GM21381 (cell line): ENCODE measurements around the gene GNA15.
"Not testable (repeated sequence)": the region's sequence is repeated elsewhere in the genome, so short reads cannot be mapped to it uniquely, and the experiment has no call there.

Experiments used
- ATAC-seq: cut with Tn5 transposase; IDR thresholded peaks from one replicate; pipeline ENCODE4 v1.9.1; 2021; ENCODE audit warnings: mild to moderate bottlenecking, moderate library complexity; ENCODE audit not compliant: unreplicated experiment

GNA15 gene

GRCh38 chr19:3171894-3172672 lies 36.2 kb downstream of the GNA15 start:
- no peak for ATAC-seq

GRCh38 chr19:3172673-3173000 lies 36.8 kb downstream of the GNA15 start:
- not testable (repeated sequence) for ATAC-seq

- no peak for ATAC-seq
Observed at GRCh38 chr19:3175781-3176714, 40.2 kb downstream of the GNA15 start.

GRCh38 chr19:3176715-3177501 lies 41.1 kb downstream of the GNA15 start:
- ATAC-seq: no peak

GRCh38 chr19:3178377-3178972 lies 42.6 kb downstream of the GNA15 start, which contains the start of gene S1PR4:
Gene S1PR4 (plus strand): TSS chr19:3178769. CDS start chr19:3178793, 24 bp downstream.
- no peak for ATAC-seq

GRCh38 chr19:3178973-3179738 lies 43.3 kb downstream of the GNA15 start:
- no peak for ATAC-seq

GRCh38 chr19:3179739-3180293 lies 44.0 kb downstream of the GNA15 start:
- ATAC-seq: no peak

GRCh38 chr19:3183721-3184641 lies 48.1 kb downstream of the GNA15 start:
- ATAC-seq: no peak

GRCh38 chr19:3184847-3185460 lies 49.1 kb downstream of the GNA15 start:
- ATAC-seq: peak; percentile 31

- peak; percentile 74 for ATAC-seq
Observed at GRCh38 chr19:3185461-3186159, 49.8 kb downstream of the GNA15 start, which contains the start of gene NCLN. Gene NCLN (plus strand): TSS chr19:3185930. CDS start chr19:3186031, 101 bp downstream.

GRCh38 chr19:3186160-3186688 lies 50.4 kb downstream of the GNA15 start:
- peak; percentile 33 for ATAC-seq

- ATAC-seq: no peak
Observed at GRCh38 chr19:3186891-3187661, 51.2 kb downstream of the GNA15 start.

- no peak for ATAC-seq
Observed at GRCh38 chr19:3187662-3188511, 52.1 kb downstream of the GNA15 start.

GRCh38 chr19:3188627-3189596 lies 53.1 kb downstream of the GNA15 start:
- ATAC-seq: no peak
